Common myeloid progenitor, CD34-positive (primary cell): ENCODE results near the gene AVPR2.

ENCODE experiments used
- CTCF ChIA-PET: fragments of 350-600 bp; sonication (Branson Sonifier 250); formaldehyde crosslinking; loops from one replicate; lab custom pipeline; 2021; ENCODE audit warnings: antibody characterized with exemption; lab: Charles Lee
- POLR2A ChIA-PET: fragments of 350-600 bp; sonication (Branson Sonifier 250); formaldehyde crosslinking; loops from one replicate; lab custom pipeline; 2021; ENCODE audit warnings: antibody characterized with exemption; lab: Charles Lee
- DNase-seq, 3 donors: peaks; one replicate each; pipeline versions ENCODE4 v3.0.0 to v3.0.0-alpha.2; 2013
- H3K27ac ChIP-seq, 2 experiments: 1 replicate in 1 of 2; 2 replicates in 1 of 2; pipeline ENCODE4 v1.7.0; 2013; ENCODE audit warnings: inconsistent platforms in 2 of 2, low read length in 2 of 2, mild to moderate bottlenecking in 2 of 2, low read depth in 1 of 2, moderate library complexity in 1 of 2; ENCODE audit not compliant: severe bottlenecking in 2 of 2, insufficient read depth in 1 of 2, poor library complexity in 1 of 2
- H3K27me3 ChIP-seq, 5 experiments: replicated peaks in 2 of 5; 1 replicate in 3 of 5; 2 replicates in 2 of 5; pipeline versions ENCODE4 v1.6.1 to v1.7.0; 2013; ENCODE audit warnings: low read length in 4 of 5, mild to moderate bottlenecking in 2 of 5, moderate library complexity in 2 of 5, inconsistent platforms in 1 of 5; ENCODE audit not compliant: insufficient read depth in 5 of 5, control insufficient read depth in 4 of 5
- H3K36me3 ChIP-seq, 4 experiments: 1 replicate in 2 of 4; 2 replicates in 2 of 4; pipeline versions ENCODE4 v1.6.1 to v1.7.0; 2013; ENCODE audit warnings: low read length in 3 of 4, control low read depth in 1 of 4, mild to moderate bottlenecking in 1 of 4; ENCODE audit not compliant: control insufficient read depth in 4 of 4, insufficient read depth in 4 of 4
- H3K4me1 ChIP-seq, 4 experiments: 1 replicate in 3 of 4; 2 replicates in 1 of 4; pipeline versions ENCODE4 v1.6.1 to v1.7.1; 2013; ENCODE audit warnings: low read length in 3 of 4, mild to moderate bottlenecking in 3 of 4, control low read depth in 1 of 4, inconsistent platforms in 1 of 4, moderate library complexity in 1 of 4; ENCODE audit not compliant: control insufficient read depth in 4 of 4, insufficient read depth in 4 of 4; ENCODE audit errors: control extremely low read depth in 1 of 4
- H3K4me3 ChIP-seq, 7 experiments: 1 replicate in 4 of 7; 2 replicates in 3 of 7; pipeline versions ENCODE4 v1.5.1 to v1.7.0; 2013; ENCODE audit warnings: mild to moderate bottlenecking in 7 of 7, low read length in 6 of 7, moderate library complexity in 6 of 7, inconsistent platforms in 2 of 7, low read depth in 2 of 7, control low read depth in 1 of 7; ENCODE audit not compliant: insufficient read depth in 4 of 7, control insufficient read depth in 1 of 7; ENCODE audit errors: extremely low read depth in 1 of 7
- H3K9me3 ChIP-seq, 5 experiments: 1 replicate in 4 of 5; 2 replicates in 1 of 5; pipeline versions ENCODE4 v1.6.1 to v1.7.1; 2013; ENCODE audit warnings: low read length in 4 of 5, mild to moderate bottlenecking in 2 of 5, inconsistent platforms in 1 of 5, low read depth in 1 of 5, moderate library complexity in 1 of 5; ENCODE audit not compliant: control insufficient read depth in 4 of 5, insufficient read depth in 2 of 5; ENCODE audit errors: control extremely low read depth in 1 of 5
- WGBS: methylation state at CpG from one replicate; pipeline ENCODE4 v1.1.5; 2013; ENCODE audit not compliant: insufficient coverage; 5-methylcytosine and 5-hydroxymethylcytosine counted together

The AVPR2 gene

DNA sequence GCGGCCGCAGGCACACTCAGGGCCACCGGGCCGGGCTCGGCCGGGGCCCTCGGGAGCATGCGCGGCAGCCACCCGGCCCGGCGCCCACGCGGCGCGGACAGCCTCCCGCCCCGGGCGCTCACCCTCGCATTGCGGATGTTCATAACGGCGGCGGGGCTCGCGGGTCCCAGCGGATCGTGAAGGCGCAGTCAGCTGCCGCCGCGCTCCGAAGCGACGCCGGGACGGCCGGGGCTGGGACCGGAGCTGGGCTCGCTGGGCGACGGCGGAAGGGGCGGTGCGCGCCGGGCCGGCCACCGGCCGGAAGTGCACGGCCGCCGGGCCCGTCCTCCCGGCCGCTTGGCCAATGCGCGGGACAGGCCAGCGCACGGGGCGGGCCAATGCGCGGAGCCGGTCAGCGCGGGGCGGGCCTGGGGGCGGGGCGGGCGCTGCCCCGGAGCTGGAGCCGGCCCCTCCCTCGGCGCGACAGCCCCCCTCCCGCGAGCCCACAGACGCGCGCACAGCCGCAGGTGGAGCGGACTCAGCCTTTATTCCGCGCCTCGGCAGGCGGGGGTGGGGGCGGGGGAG is 30.4 kb downstream of the AVPR2 start, which contains the start of gene NAA10:
NAA10 (minus strand) TSS at position 276 of the 564 bp plus-strand sequence; CDS start at position 143, 133 bp downstream.
- Histone ChIP-seq H3K9me3 (no peaks in the 10 kb centered on the region), H3K36me3 (peaks cover 0 to 25% (median 14%) of the 10 kb centered on the region in 4 experiments), H3K4me3 (peak within 1 kb of the TSS; percentile 52 to 78 (median 63)), H3K27ac (peak within 1 kb of the TSS in 1 of 2 experiments; percentile 43), H3K4me1 (peaks cover 0 to 17% (median 12%) of the 10 kb centered on the region in 4 experiments), H3K27me3 (peaks cover 0 to 32% (median 0%) of the 10 kb centered on the region in 5 experiments)
- WGBS: 14% methylated on average over 66 of the region's 87 CpGs
- POLR2A ChIA-PET: interaction anchor here (0.9 to 1.1 kb wide), 3 partner anchors 8 to 12 kb away, joined by 3 read pairs; partner anchors contain the start of gene ARHGAP4
- CTCF ChIA-PET: interaction anchor here (19.1 kb wide), 1 partner anchor 10 kb away, joined by 482 read pairs; the partner anchor contains the start of gene RENBP
- peak in 2 of 3 donors; percentile 47 to 52 for DNase-seq

DNA sequence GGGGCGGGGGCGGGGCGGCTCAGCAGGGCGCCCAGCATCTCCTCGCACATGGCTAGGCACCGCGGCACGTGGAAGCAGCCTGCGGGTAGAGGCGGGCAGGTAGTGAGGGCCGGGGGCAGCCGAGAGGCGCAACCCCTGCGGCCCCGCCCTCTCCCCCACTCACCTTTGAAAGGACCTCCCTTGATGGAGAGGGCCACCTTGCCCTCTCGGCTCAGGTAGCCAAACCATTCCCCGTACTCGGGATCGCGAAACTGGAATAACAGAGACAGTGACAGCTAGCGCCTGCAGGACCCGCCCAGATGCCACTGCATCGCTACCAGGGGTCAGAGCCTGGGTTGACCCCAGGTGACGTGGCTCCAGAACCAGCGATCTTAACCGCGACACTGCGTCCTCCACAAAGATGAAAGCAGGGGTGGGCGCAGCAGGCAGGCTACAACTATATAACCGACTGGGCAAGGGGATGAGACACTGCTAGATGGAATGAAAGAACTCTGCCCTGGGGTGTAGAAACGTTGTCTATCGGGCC is 30.9 kb downstream of the AVPR2 start:
- Histone ChIP-seq H3K9me3 (no peaks in the 10 kb centered on the region), H3K4me3 (peak overlapping the region in 4 of 7 experiments; percentile 22 to 69 (median 42)), H3K36me3 (peaks cover 0 to 21% (median 12%) of the 10 kb centered on the region in 4 experiments), H3K27me3 (peaks cover 0 to 36% (median 0%) of the 10 kb centered on the region in 5 experiments), H3K4me1 (peaks cover 0 to 21% (median 9%) of the 10 kb centered on the region in 4 experiments), H3K27ac (no peak overlapping the region)
- no peak for DNase-seq
- WGBS: 54% methylated on average over 15 of the region's 32 CpGs
- POLR2A ChIA-PET: interaction anchor here (0.9 to 1.1 kb wide), 3 partner anchors 9 to 11 kb away, joined by 3 read pairs; partner anchors contain the start of gene ARHGAP4
- CTCF ChIA-PET: interaction anchor here (0.8 to 19.1 kb wide), 4 partner anchors 9 to 201 kb away, joined by 3 to 482 read pairs (median 243); partner anchors contain the start of genes ARHGAP4, NAA10 and RENBP

DNA sequence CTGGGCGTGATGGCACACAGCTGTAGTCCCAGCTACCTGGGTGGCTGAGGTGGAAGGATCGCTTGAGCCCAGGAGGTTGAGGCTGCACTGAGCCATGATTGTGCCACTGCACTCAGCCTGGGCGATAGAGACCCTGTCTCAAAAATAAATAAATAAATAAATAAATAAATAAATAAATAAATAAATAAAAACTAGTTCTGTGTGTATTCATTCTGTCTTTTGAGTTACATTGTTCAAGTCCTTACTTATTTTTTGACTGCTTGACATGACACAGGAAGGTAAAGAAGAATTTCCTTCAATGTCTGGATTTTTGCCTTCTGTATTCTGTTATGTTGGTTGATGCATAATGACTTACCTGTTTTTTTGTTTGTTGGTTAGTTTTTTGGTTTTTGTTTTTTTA is 32.6 kb downstream of the AVPR2 start:
- WGBS: no CpG with 5 or more reads among the region's 3 CpGs
- H3K4me1 ChIP-seq: peaks cover 0 to 32% (median 18%) of the 10 kb centered on the region in 4 experiments
- peaks cover 0 to 7% (median 3%) of the 10 kb centered on the region in 4 experiments for H3K36me3 ChIP-seq
- H3K4me3 ChIP-seq: no peak overlapping the region
- peaks cover 0 to 31% (median 0%) of the 10 kb centered on the region in 5 experiments for H3K27me3 ChIP-seq
- no peaks in the 10 kb centered on the region for H3K9me3 ChIP-seq
- POLR2A ChIA-PET: interaction anchor here (0.6 to 2.0 kb wide), 2 partner anchors 9 to 10 kb away, joined by 3 to 8 read pairs; no protein-coding TSS in a partner anchor
- H3K27ac ChIP-seq: no peak overlapping the region
- CTCF ChIA-PET: interaction anchor here (0.9 to 18.9 kb wide), 3 partner anchors 9 to 441 kb away, joined by 3 to 482 read pairs (median 7); partner anchors contain the start of genes ARHGAP4 and NAA10
- DNase-seq: no peak

DNA sequence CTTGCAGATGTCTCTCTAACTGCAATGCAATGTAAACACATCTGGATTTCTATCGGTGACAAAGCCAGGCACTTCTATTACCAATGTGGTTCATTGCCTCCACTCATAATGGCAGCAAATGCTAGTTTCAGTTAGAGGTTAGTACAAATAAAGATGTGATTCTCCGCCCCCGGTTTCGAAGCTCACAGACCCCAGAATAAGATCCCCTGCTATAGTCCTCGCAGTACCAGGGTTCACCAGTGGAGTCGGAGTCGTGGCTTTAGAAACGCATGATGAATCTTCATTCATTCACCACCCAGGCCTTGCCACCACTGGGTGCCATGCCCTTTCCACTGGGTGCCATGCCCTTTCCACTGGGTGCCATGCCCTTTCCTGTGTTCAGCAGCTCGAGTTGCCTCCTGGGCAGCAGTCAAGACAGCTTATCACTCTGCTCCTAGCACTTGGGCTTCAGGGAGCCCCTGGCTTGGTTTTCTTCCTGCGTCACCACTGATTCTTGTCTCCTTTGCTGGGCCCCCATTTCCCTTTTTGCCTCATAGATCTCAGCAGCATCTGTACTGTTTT is 33.8 kb downstream of the AVPR2 start:
- ChIA-PET CTCF (interaction anchor here (0.6 to 18.9 kb wide), 3 partner anchors 8 to 175 kb away, joined by 3 to 482 read pairs (median 7); partner anchors contain the start of genes ARHGAP4 and NAA10), POLR2A (interaction anchor here (1.2 to 2.0 kb wide), 2 partner anchors 10 to 13 kb away, joined by 3 to 8 read pairs; no protein-coding TSS in a partner anchor)
- H3K27me3 ChIP-seq: peaks cover 0 to 33% (median 0%) of the 10 kb centered on the region in 5 experiments
- H3K4me1 ChIP-seq: peaks cover 0 to 41% (median 22%) of the 10 kb centered on the region in 4 experiments
- no peak for DNase-seq
- H3K36me3 ChIP-seq: peaks cover 0 to 3% (median 0%) of the 10 kb centered on the region in 4 experiments
- no peaks in the 10 kb centered on the region for H3K9me3 ChIP-seq
- no peak overlapping the region for H3K27ac ChIP-seq
- no peak overlapping the region for H3K4me3 ChIP-seq
- WGBS: 83% methylated on average over 8 of the region's 10 CpGs

DNA sequence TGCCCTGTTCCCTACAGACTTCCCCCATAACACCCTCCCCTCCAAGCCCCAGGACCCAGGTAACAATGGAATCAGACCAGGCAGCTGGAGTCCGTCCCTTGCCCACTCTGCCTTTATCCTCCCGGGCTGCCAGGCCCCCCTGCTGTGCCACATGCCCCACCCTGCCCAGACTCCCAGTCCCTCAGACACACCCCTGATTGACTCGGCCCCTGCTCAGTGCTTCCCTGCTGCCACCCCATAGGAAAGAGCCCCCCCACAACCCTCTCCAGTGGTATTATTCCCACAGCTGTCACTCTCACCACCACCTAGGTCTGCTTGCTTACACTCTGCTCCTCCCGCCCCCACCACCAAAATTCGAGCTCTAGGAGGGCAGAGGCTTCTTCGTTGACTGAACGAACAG is 35.1 kb downstream of the AVPR2 start:
- no peaks in the 10 kb centered on the region for H3K9me3 ChIP-seq
- no peak for DNase-seq
- peaks cover 0 to 48% (median 29%) of the 10 kb centered on the region in 4 experiments for H3K4me1 ChIP-seq
- peak overlapping the region in 1 of 7 experiments; percentile 1 for H3K4me3 ChIP-seq
- ChIA-PET POLR2A (interaction anchor here (3.5 kb wide), 1 partner anchor 12 kb away, joined by 20 read pairs; the partner anchor contains the start of gene ARHGAP4), CTCF (interaction anchor here (1.0 to 18.9 kb wide), 3 partner anchors 9 to 14 kb away, joined by 5 to 482 read pairs (median 6); partner anchors contain the start of genes ARHGAP4 and NAA10)
- peaks cover 0 to 29% (median 0%) of the 10 kb centered on the region in 5 experiments for H3K27me3 ChIP-seq
- H3K36me3 ChIP-seq: peaks cover 0 to 3% (median 0%) of the 10 kb centered on the region in 4 experiments
- H3K27ac ChIP-seq: no peak overlapping the region
- WGBS: 62% methylated on average over 7 of the region's 7 CpGs
